ENCODE measurements around the gene AIRE. TPM values are rescaled to one million over a fixed set of nuclear protein-coding genes. Genes with fewer than 3 reads are reported as not detected.
"Not testable (repeated sequence)": the region's sequence is repeated elsewhere in the genome, so short reads cannot be mapped to it uniquely, and the experiment has no call there.

The AIRE gene
- under 1 TPM in 1 of 2 donors, not detected in 1; 0.05 TPM for total RNA-seq
- not detected for polyA plus RNA-seq

DNA sequence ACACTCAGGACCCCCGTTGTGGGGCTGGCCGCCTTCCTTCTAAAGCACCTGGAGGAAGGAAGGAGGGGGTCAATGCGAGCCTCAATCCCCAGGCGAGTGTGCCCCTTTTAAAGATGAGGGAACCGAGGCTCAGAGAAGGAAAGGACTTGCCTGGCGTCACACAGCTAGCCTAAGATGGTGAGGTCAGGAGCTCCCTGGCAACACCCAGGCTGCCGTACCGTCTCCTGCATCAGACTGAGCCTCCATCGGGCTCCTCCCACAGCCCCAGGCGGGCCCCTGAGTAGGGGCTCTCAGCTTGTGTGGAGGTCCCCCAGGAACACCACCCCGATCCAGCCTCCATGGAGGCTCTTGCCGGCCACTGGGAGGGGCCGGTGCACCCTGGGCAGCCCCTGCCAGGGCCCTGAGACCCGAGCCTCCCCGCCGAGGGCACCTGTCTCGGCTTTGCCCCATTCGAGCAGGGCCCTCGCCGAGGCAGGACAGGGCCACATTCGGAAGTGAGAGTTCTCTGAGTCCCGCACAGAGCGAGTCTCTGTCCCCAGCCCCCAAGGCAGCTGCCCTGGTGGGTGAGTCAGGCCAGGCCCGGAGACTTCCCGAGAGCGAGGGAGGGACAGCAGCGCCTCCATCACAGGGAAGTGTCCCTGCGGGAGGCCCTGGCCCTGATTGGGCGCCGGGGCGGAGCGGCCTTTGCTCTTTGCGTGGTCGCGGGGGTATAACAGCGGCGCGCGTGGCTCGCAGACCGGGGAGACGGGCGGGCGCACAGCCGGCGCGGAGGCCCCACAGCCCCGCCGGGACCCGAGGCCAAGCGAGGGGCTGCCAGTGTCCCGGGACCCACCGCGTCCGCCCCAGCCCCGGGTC is at the start of gene AIRE:
Gene AIRE (plus strand): TSS at position 739 of the 855 bp plus-strand sequence. CDS start 131 bp downstream, outside the sequence.
- Histone ChIP-seq H3K36me3 (ENCODE audit: control insufficient read depth in 4 of 4, insufficient read depth in 3 of 4, low read depth in 1 of 4, low read length in 3 of 4) (no peaks in the 10 kb centered on the region), H3K4me1 (ENCODE audit: control insufficient read depth in 4 of 4, insufficient read depth in 4 of 4, low read length in 3 of 4) (no peaks in the 10 kb centered on the region), H3K27ac (ENCODE audit: low read depth in 1 of 2, low read length in 2 of 2) (no peak within 1 kb of the TSS), H3K9ac (ENCODE audit: low read depth in 1 of 2, low read length in 2 of 2) (no peak within 1 kb of the TSS), H3K4me3 (ENCODE audit: low read depth in 1 of 3, low read length in 3 of 3) (no peak within 1 kb of the TSS), H3K27me3 (ENCODE audit: control insufficient read depth in 4 of 4, insufficient read depth in 4 of 4, low read length in 3 of 4) (no peaks in the 10 kb centered on the region), H3K9me3 (ENCODE audit: control insufficient read depth in 4 of 4, low read length in 3 of 4) (no peaks in the 10 kb centered on the region)
- 37% methylated on average over 56 of the region's 56 CpGs for WGBS
- DNase-seq (ENCODE audit: low spot score), result no peak
- TF ChIP-seq FOXA2 (IDR thresholded peaks at IDR 0.05) (no peak), RAD21 (IDR thresholded peaks at IDR 0.05) (no peak), EGR1 (IDR thresholded peaks at IDR 0.05; ENCODE audit: low read depth in 2 of 2) (no peak), SP1 (IDR thresholded peaks at IDR 0.05) (no peak), NR2F2 (IDR thresholded peaks at IDR 0.05) (no peak), GABPA (IDR thresholded peaks at IDR 0.05 in 1 of 2, conservative IDR thresholded peaks at IDR 0.05 in 1 of 2) (no peak), HNF4G (IDR thresholded peaks at IDR 0.05) (no peak)
- TF ChIP-seq, protein P1, sequence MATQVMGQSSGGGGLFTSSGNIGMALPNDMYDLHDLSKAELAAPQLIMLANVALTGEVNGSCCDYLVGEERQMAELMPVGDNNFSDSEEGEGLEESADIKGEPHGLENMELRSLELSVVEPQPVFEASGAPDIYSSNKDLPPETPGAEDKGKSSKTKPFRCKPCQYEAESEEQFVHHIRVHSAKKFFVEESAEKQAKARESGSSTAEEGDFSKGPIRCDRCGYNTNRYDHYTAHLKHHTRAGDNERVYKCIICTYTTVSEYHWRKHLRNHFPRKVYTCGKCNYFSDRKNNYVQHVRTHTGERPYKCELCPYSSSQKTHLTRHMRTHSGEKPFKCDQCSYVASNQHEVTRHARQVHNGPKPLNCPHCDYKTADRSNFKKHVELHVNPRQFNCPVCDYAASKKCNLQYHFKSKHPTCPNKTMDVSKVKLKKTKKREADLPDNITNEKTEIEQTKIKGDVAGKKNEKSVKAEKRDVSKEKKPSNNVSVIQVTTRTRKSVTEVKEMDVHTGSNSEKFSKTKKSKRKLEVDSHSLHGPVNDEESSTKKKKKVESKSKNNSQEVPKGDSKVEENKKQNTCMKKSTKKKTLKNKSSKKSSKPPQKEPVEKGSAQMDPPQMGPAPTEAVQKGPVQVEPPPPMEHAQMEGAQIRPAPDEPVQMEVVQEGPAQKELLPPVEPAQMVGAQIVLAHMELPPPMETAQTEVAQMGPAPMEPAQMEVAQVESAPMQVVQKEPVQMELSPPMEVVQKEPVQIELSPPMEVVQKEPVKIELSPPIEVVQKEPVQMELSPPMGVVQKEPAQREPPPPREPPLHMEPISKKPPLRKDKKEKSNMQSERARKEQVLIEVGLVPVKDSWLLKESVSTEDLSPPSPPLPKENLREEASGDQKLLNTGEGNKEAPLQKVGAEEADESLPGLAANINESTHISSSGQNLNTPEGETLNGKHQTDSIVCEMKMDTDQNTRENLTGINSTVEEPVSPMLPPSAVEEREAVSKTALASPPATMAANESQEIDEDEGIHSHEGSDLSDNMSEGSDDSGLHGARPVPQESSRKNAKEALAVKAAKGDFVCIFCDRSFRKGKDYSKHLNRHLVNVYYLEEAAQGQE (IDR thresholded peaks at IDR 0.05), result no peak
- TF ChIP-seq, protein P2, sequence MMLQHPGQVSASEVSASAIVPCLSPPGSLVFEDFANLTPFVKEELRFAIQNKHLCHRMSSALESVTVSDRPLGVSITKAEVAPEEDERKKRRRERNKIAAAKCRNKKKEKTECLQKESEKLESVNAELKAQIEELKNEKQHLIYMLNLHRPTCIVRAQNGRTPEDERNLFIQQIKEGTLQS (IDR thresholded peaks at IDR 0.05), result no peak
- TF ChIP-seq, protein P3, sequence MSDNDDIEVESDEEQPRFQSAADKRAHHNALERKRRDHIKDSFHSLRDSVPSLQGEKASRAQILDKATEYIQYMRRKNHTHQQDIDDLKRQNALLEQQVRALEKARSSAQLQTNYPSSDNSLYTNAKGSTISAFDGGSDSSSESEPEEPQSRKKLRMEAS (IDR thresholded peaks at IDR 0.05), result no peak
- TF ChIP-seq, protein P4, sequence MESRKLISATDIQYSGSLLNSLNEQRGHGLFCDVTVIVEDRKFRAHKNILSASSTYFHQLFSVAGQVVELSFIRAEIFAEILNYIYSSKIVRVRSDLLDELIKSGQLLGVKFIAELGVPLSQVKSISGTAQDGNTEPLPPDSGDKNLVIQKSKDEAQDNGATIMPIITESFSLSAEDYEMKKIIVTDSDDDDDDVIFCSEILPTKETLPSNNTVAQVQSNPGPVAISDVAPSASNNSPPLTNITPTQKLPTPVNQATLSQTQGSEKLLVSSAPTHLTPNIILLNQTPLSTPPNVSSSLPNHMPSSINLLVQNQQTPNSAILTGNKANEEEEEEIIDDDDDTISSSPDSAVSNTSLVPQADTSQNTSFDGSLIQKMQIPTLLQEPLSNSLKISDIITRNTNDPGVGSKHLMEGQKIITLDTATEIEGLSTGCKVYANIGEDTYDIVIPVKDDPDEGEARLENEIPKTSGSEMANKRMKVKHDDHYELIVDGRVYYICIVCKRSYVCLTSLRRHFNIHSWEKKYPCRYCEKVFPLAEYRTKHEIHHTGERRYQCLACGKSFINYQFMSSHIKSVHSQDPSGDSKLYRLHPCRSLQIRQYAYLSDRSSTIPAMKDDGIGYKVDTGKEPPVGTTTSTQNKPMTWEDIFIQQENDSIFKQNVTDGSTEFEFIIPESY (IDR thresholded peaks at IDR 0.05), result no peak

DNA sequence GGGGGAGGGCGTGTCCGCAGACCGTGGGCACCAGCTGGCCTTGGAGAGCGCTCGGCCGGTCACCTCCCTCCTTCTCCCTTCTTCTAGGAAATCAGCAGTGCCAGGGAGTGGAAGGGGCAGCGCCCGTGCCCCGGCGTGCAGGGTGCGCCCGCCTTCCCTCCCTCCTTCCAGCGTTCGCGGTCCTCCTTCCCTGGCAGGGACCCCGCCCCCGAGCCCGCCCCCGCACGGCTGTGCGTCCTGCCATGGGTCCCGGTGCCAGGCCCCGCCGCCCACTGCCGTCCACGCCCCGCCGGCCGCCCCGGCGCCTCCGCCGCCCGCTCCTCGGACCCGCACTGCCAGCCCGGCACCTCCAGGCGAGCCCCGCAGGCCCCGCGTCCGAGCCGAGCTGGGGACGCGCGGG is 45.3 kb upstream of the AIRE start:
- no CpG with 5 or more reads among the region's 46 CpGs for WGBS
- H3K27me3 ChIP-seq (ENCODE audit: control insufficient read depth in 4 of 4, insufficient read depth in 4 of 4, low read length in 3 of 4); H3K4me3 ChIP-seq (ENCODE audit: low read depth in 1 of 3, low read length in 3 of 3); H3K4me1 ChIP-seq (ENCODE audit: control insufficient read depth in 4 of 4, insufficient read depth in 4 of 4, low read length in 3 of 4); H3K9me3 ChIP-seq (ENCODE audit: control insufficient read depth in 4 of 4, low read length in 3 of 4); H3K9ac ChIP-seq (ENCODE audit: low read depth in 1 of 2, low read length in 2 of 2); DNase-seq (ENCODE audit: low spot score); H3K36me3 ChIP-seq (ENCODE audit: control insufficient read depth in 4 of 4, insufficient read depth in 3 of 4, low read depth in 1 of 4, low read length in 3 of 4); H3K27ac ChIP-seq (ENCODE audit: low read depth in 1 of 2, low read length in 2 of 2): not testable (repeated sequence)

DNA sequence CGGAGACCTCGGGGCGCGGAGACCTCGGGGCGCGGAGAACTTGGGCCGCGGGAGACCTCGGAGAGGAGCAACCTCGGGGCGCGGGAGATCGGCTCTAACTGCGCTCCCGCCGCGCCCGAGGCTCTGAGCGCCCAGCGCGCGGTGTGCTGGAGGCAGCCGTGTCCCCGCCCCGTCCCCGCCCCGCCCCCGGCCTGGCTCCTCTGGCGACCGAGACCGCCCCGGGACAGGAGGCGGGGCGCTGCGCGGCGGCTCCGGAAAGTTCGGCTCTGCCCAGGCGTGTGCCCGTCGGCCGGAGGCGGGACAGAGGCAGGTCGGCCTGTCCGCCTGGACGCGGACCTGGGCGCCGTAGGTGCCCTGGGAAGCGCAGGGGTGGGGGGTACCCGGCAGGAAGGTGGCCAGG is 44.8 kb upstream of the AIRE start, which contains the start of gene ICOSLG:
Gene ICOSLG (minus strand): TSS at position 102 of the 400 bp plus-strand sequence. CDS start 126 bp downstream, outside the sequence.
- H3K27me3 ChIP-seq (ENCODE audit: control insufficient read depth in 4 of 4, insufficient read depth in 4 of 4, low read length in 3 of 4); H3K27ac ChIP-seq (ENCODE audit: low read depth in 1 of 2, low read length in 2 of 2); H3K36me3 ChIP-seq (ENCODE audit: control insufficient read depth in 4 of 4, insufficient read depth in 3 of 4, low read depth in 1 of 4, low read length in 3 of 4); DNase-seq (ENCODE audit: low spot score); H3K9ac ChIP-seq (ENCODE audit: low read depth in 1 of 2, low read length in 2 of 2); H3K4me1 ChIP-seq (ENCODE audit: control insufficient read depth in 4 of 4, insufficient read depth in 4 of 4, low read length in 3 of 4); H3K9me3 ChIP-seq (ENCODE audit: control insufficient read depth in 4 of 4, low read length in 3 of 4); H3K4me3 ChIP-seq (ENCODE audit: low read depth in 1 of 3, low read length in 3 of 3): not testable (repeated sequence)
- WGBS, result no CpG with 5 or more reads among the region's 53 CpGs

DNA sequence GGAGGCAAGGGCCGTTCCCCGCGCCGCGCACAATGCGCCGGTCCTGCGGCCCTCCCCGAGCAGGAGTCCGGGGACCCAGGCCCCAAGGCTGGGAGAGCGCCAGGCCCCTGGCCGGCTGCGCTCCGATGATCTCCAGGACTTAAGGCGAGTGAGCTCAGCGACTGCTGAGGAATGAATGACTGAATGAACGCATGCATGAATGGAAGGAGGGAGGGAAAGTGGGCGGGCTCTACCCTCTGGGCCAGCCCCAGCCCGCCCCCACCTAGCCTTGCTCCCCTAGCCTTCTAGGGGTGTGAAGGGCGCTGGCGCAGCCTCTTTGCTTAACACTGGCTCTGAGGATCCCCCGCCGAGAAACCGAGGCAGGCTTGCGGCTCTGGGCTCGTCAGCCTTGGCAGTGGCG is 44.4 kb upstream of the AIRE start:
- DNase-seq (ENCODE audit: low spot score); H3K4me1 ChIP-seq (ENCODE audit: control insufficient read depth in 4 of 4, insufficient read depth in 4 of 4, low read length in 3 of 4); H3K27me3 ChIP-seq (ENCODE audit: control insufficient read depth in 4 of 4, insufficient read depth in 4 of 4, low read length in 3 of 4); H3K36me3 ChIP-seq (ENCODE audit: control insufficient read depth in 4 of 4, insufficient read depth in 3 of 4, low read depth in 1 of 4, low read length in 3 of 4); H3K9ac ChIP-seq (ENCODE audit: low read depth in 1 of 2, low read length in 2 of 2); H3K9me3 ChIP-seq (ENCODE audit: control insufficient read depth in 4 of 4, low read length in 3 of 4); H3K27ac ChIP-seq (ENCODE audit: low read depth in 1 of 2, low read length in 2 of 2); H3K4me3 ChIP-seq (ENCODE audit: low read depth in 1 of 3, low read length in 3 of 3): not testable (repeated sequence)
- no CpG with 5 or more reads among the region's 27 CpGs for WGBS

DNA sequence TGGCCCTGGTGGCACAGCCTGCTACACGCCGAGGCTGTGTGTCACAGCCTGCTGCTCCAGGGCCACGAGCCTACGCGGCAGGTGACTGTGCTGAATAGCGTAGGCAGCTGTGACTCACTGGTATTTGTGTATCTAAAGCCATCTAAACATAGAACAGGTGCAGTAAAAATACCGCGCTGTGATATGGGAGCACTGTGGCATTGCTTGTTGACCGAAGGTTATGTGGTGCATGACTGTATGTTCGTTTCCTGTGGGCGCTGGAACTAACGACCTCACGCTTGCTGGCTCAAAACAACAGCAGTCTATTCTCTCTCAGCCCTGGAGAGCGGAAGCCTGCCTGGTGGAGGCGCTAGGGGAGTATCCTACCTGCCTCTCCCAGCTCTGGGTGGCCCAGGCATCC is 41.7 kb upstream of the AIRE start:
- not testable (repeated sequence) for H3K27me3 ChIP-seq (ENCODE audit: control insufficient read depth in 4 of 4, insufficient read depth in 4 of 4, low read length in 3 of 4); H3K27ac ChIP-seq (ENCODE audit: low read depth in 1 of 2, low read length in 2 of 2); H3K9me3 ChIP-seq (ENCODE audit: control insufficient read depth in 4 of 4, low read length in 3 of 4); H3K9ac ChIP-seq (ENCODE audit: low read depth in 1 of 2, low read length in 2 of 2); H3K4me1 ChIP-seq (ENCODE audit: control insufficient read depth in 4 of 4, insufficient read depth in 4 of 4, low read length in 3 of 4); H3K36me3 ChIP-seq (ENCODE audit: control insufficient read depth in 4 of 4, insufficient read depth in 3 of 4, low read depth in 1 of 4, low read length in 3 of 4); DNase-seq (ENCODE audit: low spot score); H3K4me3 ChIP-seq (ENCODE audit: low read depth in 1 of 3, low read length in 3 of 3)
- no CpG with 5 or more reads among the region's 15 CpGs for WGBS
